Keratinocyte (primary cell): ENCODE data around the gene FAM177B.

ENCODE experiments used
- EZH2 ChIP-seq: IDR thresholded peaks from one replicate; pipeline ENCODE4 v1.6.1; 2012; ENCODE audit warnings: inconsistent platforms, mild to moderate bottlenecking, low read length, moderate library complexity
- TF ChIP-seq, protein P1 (sequence below), 3 experiments: IDR thresholded peaks in 1 of 3; conservative IDR thresholded peaks in 1 of 3; optimal IDR thresholded peaks in 1 of 3; 2 replicates in 2 of 3; 3 replicates in 1 of 3; pipeline versions ENCODE3 to v1.5.1; 2011; ENCODE audit warnings: low read length in 3 of 3, mild to moderate bottlenecking in 3 of 3, moderate library complexity in 2 of 3, control low read depth in 1 of 3, inconsistent platforms in 1 of 3; ENCODE audit not compliant: insufficient read depth in 2 of 3; ENCODE audit errors: extremely low read depth in 1 of 3

DNA sequence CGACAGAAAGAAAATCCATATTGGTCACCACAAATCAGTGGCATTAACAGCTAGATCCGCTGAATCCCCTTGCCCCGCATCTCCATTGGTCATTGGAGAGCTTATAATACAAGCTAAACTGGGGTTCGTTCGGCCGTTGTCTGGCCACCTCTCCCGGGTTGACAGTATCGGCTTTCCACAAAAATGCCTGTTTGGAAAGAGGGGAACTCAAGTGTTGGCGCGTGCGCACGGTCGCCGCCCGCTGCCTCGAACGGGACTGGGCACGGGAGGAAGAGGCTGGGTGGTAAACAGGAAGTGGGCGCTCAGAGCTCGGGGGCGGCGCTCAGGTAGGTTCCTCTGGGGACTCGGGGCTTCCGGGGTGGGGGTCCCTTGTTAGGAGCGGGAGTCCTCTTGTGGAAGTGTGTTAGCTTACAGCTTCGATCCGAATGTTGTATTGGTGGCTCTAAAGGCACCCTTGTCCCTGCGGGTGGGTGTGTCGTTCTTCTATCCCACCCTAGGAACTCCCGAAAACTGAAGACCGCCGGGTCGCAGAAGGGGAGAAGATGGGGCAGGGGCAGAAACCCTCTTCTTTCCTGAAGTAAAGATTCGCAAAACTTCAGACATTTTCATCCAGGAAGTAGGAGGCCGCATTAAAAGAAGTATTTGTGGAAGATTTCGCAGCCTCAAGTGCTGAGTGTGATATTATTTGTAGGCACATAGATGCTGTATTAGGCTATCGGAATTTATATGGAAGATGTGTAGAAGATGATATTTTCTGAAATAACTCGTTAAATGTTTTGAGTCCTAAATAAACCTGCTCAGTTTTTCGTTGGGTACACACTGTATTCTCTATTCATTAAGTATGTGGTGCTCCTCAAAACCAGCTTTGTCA lies 23.7 kb upstream of the FAM177B start:
- TF ChIP-seq, protein P1, sequence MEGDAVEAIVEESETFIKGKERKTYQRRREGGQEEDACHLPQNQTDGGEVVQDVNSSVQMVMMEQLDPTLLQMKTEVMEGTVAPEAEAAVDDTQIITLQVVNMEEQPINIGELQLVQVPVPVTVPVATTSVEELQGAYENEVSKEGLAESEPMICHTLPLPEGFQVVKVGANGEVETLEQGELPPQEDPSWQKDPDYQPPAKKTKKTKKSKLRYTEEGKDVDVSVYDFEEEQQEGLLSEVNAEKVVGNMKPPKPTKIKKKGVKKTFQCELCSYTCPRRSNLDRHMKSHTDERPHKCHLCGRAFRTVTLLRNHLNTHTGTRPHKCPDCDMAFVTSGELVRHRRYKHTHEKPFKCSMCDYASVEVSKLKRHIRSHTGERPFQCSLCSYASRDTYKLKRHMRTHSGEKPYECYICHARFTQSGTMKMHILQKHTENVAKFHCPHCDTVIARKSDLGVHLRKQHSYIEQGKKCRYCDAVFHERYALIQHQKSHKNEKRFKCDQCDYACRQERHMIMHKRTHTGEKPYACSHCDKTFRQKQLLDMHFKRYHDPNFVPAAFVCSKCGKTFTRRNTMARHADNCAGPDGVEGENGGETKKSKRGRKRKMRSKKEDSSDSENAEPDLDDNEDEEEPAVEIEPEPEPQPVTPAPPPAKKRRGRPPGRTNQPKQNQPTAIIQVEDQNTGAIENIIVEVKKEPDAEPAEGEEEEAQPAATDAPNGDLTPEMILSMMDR (optimal IDR thresholded peaks at IDR 0.05 in 1 of 3, IDR thresholded peaks at IDR 0.05 in 1 of 3, conservative IDR thresholded peaks at IDR 0.05 in 1 of 3; ENCODE audit: extremely low read depth in 1 of 3, insufficient read depth in 2 of 3, low read length in 3 of 3): no peak
- TF ChIP-seq EZH2: no peak
